ENCODE results near the gene AUTS2.

The AUTS2 gene

GRCh38 chr7:70053989-70054388 lies 455.7 kb downstream of the AUTS2 start:
- Mint-ChIP-seq H3K36me3 (ENCODE audit: low read depth) (no peaks in the 10 kb centered on the region), H3K4me1 (peaks cover 11% of the 10 kb centered on the region)
- TF ChIP-seq, protein P1, sequence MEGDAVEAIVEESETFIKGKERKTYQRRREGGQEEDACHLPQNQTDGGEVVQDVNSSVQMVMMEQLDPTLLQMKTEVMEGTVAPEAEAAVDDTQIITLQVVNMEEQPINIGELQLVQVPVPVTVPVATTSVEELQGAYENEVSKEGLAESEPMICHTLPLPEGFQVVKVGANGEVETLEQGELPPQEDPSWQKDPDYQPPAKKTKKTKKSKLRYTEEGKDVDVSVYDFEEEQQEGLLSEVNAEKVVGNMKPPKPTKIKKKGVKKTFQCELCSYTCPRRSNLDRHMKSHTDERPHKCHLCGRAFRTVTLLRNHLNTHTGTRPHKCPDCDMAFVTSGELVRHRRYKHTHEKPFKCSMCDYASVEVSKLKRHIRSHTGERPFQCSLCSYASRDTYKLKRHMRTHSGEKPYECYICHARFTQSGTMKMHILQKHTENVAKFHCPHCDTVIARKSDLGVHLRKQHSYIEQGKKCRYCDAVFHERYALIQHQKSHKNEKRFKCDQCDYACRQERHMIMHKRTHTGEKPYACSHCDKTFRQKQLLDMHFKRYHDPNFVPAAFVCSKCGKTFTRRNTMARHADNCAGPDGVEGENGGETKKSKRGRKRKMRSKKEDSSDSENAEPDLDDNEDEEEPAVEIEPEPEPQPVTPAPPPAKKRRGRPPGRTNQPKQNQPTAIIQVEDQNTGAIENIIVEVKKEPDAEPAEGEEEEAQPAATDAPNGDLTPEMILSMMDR (IDR thresholded peaks at IDR 0.05; ENCODE audit: unreplicated experiment in 3 of 3) = no peak

DNA sequence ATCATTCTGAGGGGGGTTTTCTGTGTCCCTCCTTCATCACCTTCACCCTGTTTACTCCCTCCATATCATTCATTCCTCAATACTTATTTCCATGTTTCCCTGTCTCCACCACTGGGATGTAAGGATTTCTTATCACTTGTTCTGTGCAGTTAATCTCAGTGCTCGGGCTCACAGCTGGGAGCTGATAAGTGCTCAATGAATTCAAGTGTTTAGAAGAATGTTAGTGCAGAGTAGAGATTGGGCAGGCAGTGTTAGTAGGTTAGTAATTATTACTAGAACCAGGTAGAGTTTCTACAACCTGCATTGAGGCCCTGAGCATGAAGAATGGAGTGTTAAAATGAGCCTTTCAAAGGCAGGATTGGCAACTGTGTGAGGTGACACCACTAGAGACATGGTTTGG lies 458.1 kb downstream of the AUTS2 start:
- Mint-ChIP-seq H3K27ac (no peak overlapping the region), H3K9me3 (no peaks in the 10 kb centered on the region), H3K36me3 (ENCODE audit: low read depth) (no peaks in the 10 kb centered on the region), H3K4me1 (peaks cover 23% of the 10 kb centered on the region), H3K4me3 (no peak overlapping the region), H3K27me3 (ENCODE audit: low read depth) (peaks cover 8% of the 10 kb centered on the region)
- TF ChIP-seq, protein P1 (IDR thresholded peaks at IDR 0.05; ENCODE audit: unreplicated experiment in 3 of 3) = no peak

More at GRCh38 chr7:70053989-70054388, 455.7 kb downstream of the AUTS2 start:
- Mint-ChIP-seq H3K4me3 (no peak overlapping the region), H3K27me3 (ENCODE audit: low read depth) (no peaks in the 10 kb centered on the region), H3K27ac (no peak overlapping the region), H3K9me3 (no peaks in the 10 kb centered on the region)

DNA sequence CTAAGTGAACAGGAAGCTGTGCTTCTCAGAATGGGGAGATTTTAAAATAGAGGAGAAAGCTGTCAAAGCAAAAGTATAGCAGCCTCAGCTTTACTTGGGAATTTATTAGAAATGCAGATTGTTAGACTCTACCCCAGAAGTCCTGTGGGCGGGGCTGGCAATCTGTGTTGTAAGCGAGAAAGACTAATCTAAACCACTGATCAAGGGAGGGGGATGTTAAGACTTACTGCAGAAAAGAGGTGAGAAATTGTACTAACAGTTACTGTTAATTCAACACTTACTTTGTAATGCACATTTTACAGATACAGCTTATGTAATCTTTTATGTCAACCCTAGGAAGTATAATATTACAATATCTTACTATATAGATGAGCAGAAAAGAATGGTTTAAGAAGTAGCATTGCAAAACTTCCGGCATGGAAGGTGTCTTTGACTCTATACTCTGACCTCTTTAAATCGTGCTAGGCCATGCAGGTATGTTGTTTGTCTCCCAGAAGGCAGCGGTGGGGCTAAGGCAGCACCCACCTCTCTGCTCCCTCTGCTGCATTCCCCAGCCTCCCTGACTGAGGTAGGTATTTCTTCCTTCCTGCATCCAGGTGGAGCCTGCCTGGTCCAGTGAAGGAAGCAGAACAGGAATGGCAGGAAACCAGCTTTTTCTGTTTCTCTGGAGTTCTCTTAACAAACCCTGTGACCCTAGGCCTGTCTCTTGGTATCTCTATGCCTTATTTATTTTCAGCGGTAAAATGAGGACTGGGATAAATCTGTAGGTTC lies 462.2 kb downstream of the AUTS2 start:
- H3K27ac Mint-ChIP-seq = peak overlapping the region in 1 of 3 experiments; percentile 33
- no peak overlapping the region for H3K4me3 Mint-ChIP-seq
- peaks cover 39% of the 10 kb centered on the region for H3K4me1 Mint-ChIP-seq

DNA sequence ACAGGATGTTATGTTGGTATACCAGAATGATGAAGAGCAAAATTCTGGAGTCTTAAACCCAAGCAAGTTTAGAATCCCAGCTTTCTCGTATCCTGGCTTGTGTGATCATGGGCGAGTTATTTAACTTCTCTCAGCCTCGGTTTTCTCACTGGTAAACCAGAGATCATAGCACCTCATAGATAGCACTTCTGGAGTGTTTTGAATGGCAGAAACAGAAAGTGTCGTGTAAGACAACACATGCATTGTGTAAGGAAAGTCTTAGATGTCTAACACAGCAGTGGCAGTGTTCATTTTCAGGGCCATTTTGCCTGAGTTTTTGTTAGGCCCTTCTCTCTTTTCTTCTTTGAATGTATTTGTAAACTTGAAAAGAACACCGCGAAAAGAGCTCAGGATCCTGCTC lies 465.1 kb downstream of the AUTS2 start:
- H3K36me3 Mint-ChIP-seq (ENCODE audit: low read depth) = no peaks in the 10 kb centered on the region
- no peaks in the 10 kb centered on the region for H3K9me3 Mint-ChIP-seq
- H3K4me1 Mint-ChIP-seq = peaks cover 35% of the 10 kb centered on the region
- no peak overlapping the region for H3K4me3 Mint-ChIP-seq
- TF ChIP-seq, protein P1 (IDR thresholded peaks at IDR 0.05; ENCODE audit: unreplicated experiment in 3 of 3) = no peak
- H3K27ac Mint-ChIP-seq = peak overlapping the region in 2 of 3 experiments; percentile 21 to 55
- H3K27me3 Mint-ChIP-seq (ENCODE audit: low read depth) = peaks cover 8% of the 10 kb centered on the region

More for the DNA sequence above, 462.2 kb downstream of the AUTS2 start:
- Mint-ChIP-seq H3K27me3 (ENCODE audit: low read depth) (peaks cover 8% of the 10 kb centered on the region), H3K36me3 (ENCODE audit: low read depth) (no peaks in the 10 kb centered on the region), H3K9me3 (no peaks in the 10 kb centered on the region)
- TF ChIP-seq, protein P1 (IDR thresholded peaks at IDR 0.05; ENCODE audit: unreplicated experiment in 3 of 3) = no peak

- TF ChIP-seq, protein P1 (IDR thresholded peaks at IDR 0.05; ENCODE audit: unreplicated experiment in 3 of 3) = no peak
- peaks cover 35% of the 10 kb centered on the region for H3K4me1 Mint-ChIP-seq
- peak overlapping the region in 2 of 3 experiments; percentile 21 to 55 for H3K27ac Mint-ChIP-seq
- no peak overlapping the region for H3K4me3 Mint-ChIP-seq
- no peaks in the 10 kb centered on the region for H3K36me3 Mint-ChIP-seq (ENCODE audit: low read depth)
- no peaks in the 10 kb centered on the region for H3K9me3 Mint-ChIP-seq
- peaks cover 8% of the 10 kb centered on the region for H3K27me3 Mint-ChIP-seq (ENCODE audit: low read depth)
Observed at GRCh38 chr7:70063927-70064326, 465.7 kb downstream of the AUTS2 start.

- H3K27me3 Mint-ChIP-seq (ENCODE audit: low read depth) = no peaks in the 10 kb centered on the region
Observed at GRCh38 chr7:70066844-70067243, 468.6 kb downstream of the AUTS2 start.

More at GRCh38 chr7:70066844-70067243, 468.6 kb downstream of the AUTS2 start:
- peaks cover 29% of the 10 kb centered on the region for H3K4me1 Mint-ChIP-seq
- TF ChIP-seq, protein P1 (IDR thresholded peaks at IDR 0.05; ENCODE audit: unreplicated experiment in 3 of 3) = no peak
- H3K9me3 Mint-ChIP-seq = no peaks in the 10 kb centered on the region
- H3K27ac Mint-ChIP-seq = no peak overlapping the region
- H3K4me3 Mint-ChIP-seq = no peak overlapping the region
- no peaks in the 10 kb centered on the region for H3K36me3 Mint-ChIP-seq (ENCODE audit: low read depth)
